CD14-positive monocyte (primary cell): ENCODE measurements around the gene KISS1. TPM values are rescaled to one million over a fixed set of nuclear protein-coding genes. Genes with fewer than 3 reads are reported as not detected.
"Not testable (repeated sequence)": the region's sequence is repeated elsewhere in the genome, so short reads cannot be mapped to it uniquely, and the experiment has no call there.

Experiments
- DNase-seq, 3 donors: peaks; one replicate each; pipeline ENCODE4 v3.0.0-alpha.2; 2011 to 2022
- H2AFZ ChIP-seq: 2 replicates; pipeline ENCODE4 v1.6.0; 2012; ENCODE audit warnings: mild to moderate bottlenecking, low read depth, low read length, inconsistent platforms; ENCODE audit not compliant: insufficient read depth, poor library complexity, severe bottlenecking
- H3K27ac ChIP-seq, 2 donors: 1 replicate in 1 of 2; 2 replicates in 1 of 2; pipeline ENCODE4 v1.5.1; 2012 to 2013; ENCODE audit warnings: low read length in 2 of 2, control low read depth in 1 of 2, inconsistent platforms in 1 of 2, low read depth in 1 of 2, mild to moderate bottlenecking in 1 of 2
- H3K27me3 ChIP-seq, 2 donors: one replicate each; pipeline versions ENCODE4 v1.6.0 to v1.6.1; 2011 to 2013; ENCODE audit warnings: low read length in 2 of 2; ENCODE audit not compliant: control insufficient read depth in 2 of 2, insufficient read depth in 2 of 2
- H3K36me3 ChIP-seq, 2 donors: replicated peaks in 1 of 2; 1 replicate in 1 of 2; 2 replicates in 1 of 2; pipeline versions ENCODE4 v1.5.1 to v1.6.1; 2012 to 2013; ENCODE audit warnings: low read length in 2 of 2, control low read depth in 1 of 2, inconsistent platforms in 1 of 2, mild to moderate bottlenecking in 1 of 2; ENCODE audit not compliant: insufficient read depth in 2 of 2, control insufficient read depth in 1 of 2
- H3K4me1 ChIP-seq, 2 donors: 1 replicate in 1 of 2; 2 replicates in 1 of 2; pipeline versions ENCODE4 v1.5.1 to v1.6.1; 2012 to 2013; ENCODE audit warnings: low read length in 2 of 2, control low read depth in 1 of 2, inconsistent platforms in 1 of 2, mild to moderate bottlenecking in 1 of 2, moderate library complexity in 1 of 2; ENCODE audit not compliant: insufficient read depth in 2 of 2, control insufficient read depth in 1 of 2
- H3K4me2 ChIP-seq: replicated peaks from 2 replicates; pipeline ENCODE3; 2012; ENCODE audit warnings: low read length, moderate library complexity, mild to moderate bottlenecking; ENCODE audit not compliant: poor library complexity, severe bottlenecking; ENCODE audit errors: extremely low read depth
- H3K4me3 ChIP-seq, 3 experiments: fragments of 200-600 bp in 1 of 3; sonication (generic) in 1 of 3; replicated peaks in 1 of 3; 1 replicate in 2 of 3; 2 replicates in 1 of 3; pipeline ENCODE4 v1.5.1; 2011 to 2013; ENCODE audit warnings: low read length in 3 of 3, mild to moderate bottlenecking in 3 of 3, control low read depth in 2 of 3, low read depth in 2 of 3, inconsistent platforms in 1 of 3, moderate library complexity in 1 of 3
- H3K79me2 ChIP-seq: 2 replicates; pipeline ENCODE4 v1.6.0; 2012; ENCODE audit warnings: mild to moderate bottlenecking, control low read depth, inconsistent platforms, low read length, moderate library complexity; ENCODE audit not compliant: insufficient read depth
- H3K9ac ChIP-seq: 2 replicates; pipeline ENCODE4 v1.6.0; 2017; ENCODE audit warnings: low read length, mild to moderate bottlenecking; ENCODE audit not compliant: insufficient read depth, poor library complexity, severe bottlenecking
- H3K9me3 ChIP-seq, 2 donors: replicated peaks in 1 of 2; 1 replicate in 1 of 2; 2 replicates in 1 of 2; pipeline versions ENCODE4 v1.5.1 to v1.6.1; 2012 to 2013; ENCODE audit warnings: low read length in 2 of 2, control low read depth in 1 of 2; ENCODE audit not compliant: control insufficient read depth in 1 of 2, insufficient read depth in 1 of 2
- H4K20me1 ChIP-seq: 2 replicates; pipeline ENCODE4 v1.6.0; 2012; ENCODE audit warnings: mild to moderate bottlenecking, low read length, control low read depth, moderate library complexity; ENCODE audit not compliant: insufficient read depth
- H3K27ac Mint-ChIP-seq, 7 donors: one replicate each; pipeline ENCODE4 v1.8.0; 2020; ENCODE audit warnings: mild to moderate bottlenecking in 7 of 7, mixed read lengths in 7 of 7, moderate library complexity in 6 of 7, inconsistent platforms in 2 of 7
- H3K27me3 Mint-ChIP-seq, 3 donors: one replicate each; pipeline ENCODE4 v1.8.0; 2021 to 2022; ENCODE audit warnings: low read depth in 3 of 3, mild to moderate bottlenecking in 3 of 3, mixed read lengths in 3 of 3, moderate library complexity in 3 of 3, inconsistent platforms in 1 of 3
- H3K36me3 Mint-ChIP-seq, 2 donors: one replicate each; pipeline ENCODE4 v1.8.0; 2020; ENCODE audit warnings: mixed read lengths in 2 of 2, inconsistent platforms in 1 of 2, mild to moderate bottlenecking in 1 of 2
- H3K4me1 Mint-ChIP-seq: one replicate; pipeline ENCODE4 v1.8.0; 2020; ENCODE audit warnings: mild to moderate bottlenecking, mixed read lengths
- H3K4me3 Mint-ChIP-seq, 2 donors: one replicate each; pipeline ENCODE4 v1.8.0; 2020; ENCODE audit warnings: mild to moderate bottlenecking in 2 of 2, mixed read lengths in 2 of 2, moderate library complexity in 1 of 2
- H3K9me3 Mint-ChIP-seq, 7 donors: one replicate each; pipeline ENCODE4 v1.8.0; 2020 to 2022; ENCODE audit warnings: mixed read lengths in 7 of 7, mild to moderate bottlenecking in 6 of 7, moderate library complexity in 6 of 7, inconsistent platforms in 2 of 7
- CTCF ChIP-seq: fragments of 200-600 bp; IDR thresholded peaks from one replicate; pipeline ENCODE4 v1.8.0; 2022; ENCODE audit warnings: antibody characterized with exemption, mild to moderate bottlenecking
- WGBS: methylation state at CpG from one replicate; pipeline ENCODE4 v1.1.5; 2013; ENCODE audit warnings: missing lambda C conversion rate; ENCODE audit not compliant: insufficient coverage; 5-methylcytosine and 5-hydroxymethylcytosine counted together
- intact Hi-C, 2 donors: fragments of 100-400 bp; cut with micrococcal nuclease; formaldehyde crosslinking; loops; one replicate each; pipeline versions ENCODE4 v1.15.0 to v1.15.1; 2023
- polyA plus RNA-seq, 3 donors: library from polyadenylated mRNA; depleted of rRNA in 1 of 3; unstranded in 2 of 3; stranded (reverse) in 1 of 3; fragments of 300-500 nt in 2 of 3; fragments of >200 nt in 1 of 3; fragmentation: Illumina TruSeq in 2 of 3; gene quantifications; 1 replicate in 2 of 3; 2 replicates in 1 of 3; pipeline ENCODE4 v1.2.3, GENCODE V29; 2012 to 2021

KISS1 gene
- polyA plus RNA-seq, 3 donors: not detected

GRCh38 chr1:204240233-204240632 lies 43.9 kb upstream of the KISS1 start:
- DNase-seq: no peak
- H3K36me3 ChIP-seq: no peaks in the 10 kb centered on the region
- intact Hi-C loops: no loop called here
- H4K20me1 ChIP-seq: no peaks in the 10 kb centered on the region
- no peaks in the 10 kb centered on the region for H3K4me1 ChIP-seq
- no peak overlapping the region for H3K9ac ChIP-seq
- Mint-ChIP-seq H3K4me3 (no peak overlapping the region), H3K9me3 (peaks cover 0 to 4% (median 0%) of the 10 kb centered on the region in 7 donors), H3K27me3 (peaks cover 0 to 1% (median 0%) of the 10 kb centered on the region in 3 donors), H3K36me3 (peaks cover 0 to 1% of the 10 kb centered on the region in 2 donors), H3K27ac (no peak overlapping the region), H3K4me1 (peaks cover 2% of the 10 kb centered on the region)
- H3K4me3 ChIP-seq: no peak overlapping the region
- no peaks in the 10 kb centered on the region for H3K9me3 ChIP-seq
- H3K27ac ChIP-seq: no peak overlapping the region
- H2AFZ ChIP-seq: no peak overlapping the region
- no peaks in the 10 kb centered on the region for H3K79me2 ChIP-seq
- H3K4me2 ChIP-seq: no peak overlapping the region
- no peak for TF ChIP-seq CTCF
- no CpG with 5 or more reads among the region's 1 CpG for WGBS
- no peaks in the 10 kb centered on the region for H3K27me3 ChIP-seq

GRCh38 chr1:204239401-204239800 lies 43.1 kb upstream of the KISS1 start:
- H3K9me3 Mint-ChIP-seq, H3K36me3 Mint-ChIP-seq, H3K4me1 ChIP-seq, H3K27me3 ChIP-seq, DNase-seq, H3K4me3 ChIP-seq, H3K79me2 ChIP-seq, H3K9ac ChIP-seq, H3K4me2 ChIP-seq, H3K4me3 Mint-ChIP-seq, H3K27me3 Mint-ChIP-seq, H4K20me1 ChIP-seq, H3K27ac ChIP-seq, H3K9me3 ChIP-seq, H3K36me3 ChIP-seq, H2AFZ ChIP-seq, intact Hi-C loops, H3K4me1 Mint-ChIP-seq, H3K27ac Mint-ChIP-seq: not testable (repeated sequence)
- 100% methylated on average over 2 of the region's 3 CpGs for WGBS

GRCh38 chr1:204238520-204238919 lies 42.2 kb upstream of the KISS1 start:
- intact Hi-C loops, H3K4me3 Mint-ChIP-seq, H3K36me3 Mint-ChIP-seq, H3K4me2 ChIP-seq, H3K27ac ChIP-seq, H3K4me1 Mint-ChIP-seq, DNase-seq, H3K27me3 ChIP-seq, H3K27ac Mint-ChIP-seq, H4K20me1 ChIP-seq, H3K4me3 ChIP-seq, H2AFZ ChIP-seq, H3K9ac ChIP-seq, H3K9me3 Mint-ChIP-seq, H3K79me2 ChIP-seq, H3K4me1 ChIP-seq, H3K36me3 ChIP-seq, H3K9me3 ChIP-seq, H3K27me3 Mint-ChIP-seq: not testable (repeated sequence)
- 100% methylated on average over 1 of the region's 2 CpGs for WGBS

GRCh38 chr1:204237515-204237914 lies 41.2 kb upstream of the KISS1 start:
- DNase-seq, H3K9me3 Mint-ChIP-seq, H3K27me3 ChIP-seq, H3K79me2 ChIP-seq, H3K36me3 ChIP-seq, H3K4me3 Mint-ChIP-seq, intact Hi-C loops, H3K4me1 ChIP-seq, H2AFZ ChIP-seq, H3K36me3 Mint-ChIP-seq, H3K4me2 ChIP-seq, H3K4me1 Mint-ChIP-seq, H3K4me3 ChIP-seq, H4K20me1 ChIP-seq, H3K27ac Mint-ChIP-seq, H3K27ac ChIP-seq, H3K27me3 Mint-ChIP-seq, H3K9me3 ChIP-seq, H3K9ac ChIP-seq: not testable (repeated sequence)
- 100% methylated on average over 1 of the region's 1 CpG for WGBS
